Left colon (tissue), 2 donors: ENCODE measurements around the gene RMRP. TPM values are rescaled to one million over a fixed set of nuclear protein-coding genes. Genes with fewer than 3 reads are reported as not detected.

Source experiments
- microRNA-seq, 2 donors: library from miRNA; unstranded; fragments of <30 nt; microRNA quantifications; one replicate each; pipeline versions ENCODE4 v1.1.0 to v1.2.0, GENCODE V29; 2020
- total RNA-seq, 2 donors: library from RNA; stranded (reverse); fragmentation: NEBNext Ultra II Directional; extraction: Animal tissue kit (Norgen Biotek cat#: 25700); gene quantifications; one replicate each; pipeline ENCODE4 v1.2.1, GENCODE V29; 2021
- donor health status: DM: no; HTN: no; CAD: no.
- donor health status: DM: yes; HTN: yes; CAD: no.

Gene RMRP
- total RNA-seq, 2 donors from 2014 or later, result 19,198 to 30,979 TPM

Small RNAs within 50 kb of the gene (microRNA-seq; reads per million reads assigned to microRNA genes)
- gene MIR4667, result 0.53 to 6.8 reads per million in 2 donors

Other genes starting within 250 kb of the RMRP start
- 1 to 10 TPM; 7.7 to 9.2 TPM for gene RUSC2, start 167.9 kb downstream of the RMRP start, total RNA-seq
- gene TESK1, start 52.8 kb downstream of the RMRP start, total RNA-seq, result 10 to 100 TPM; 37.7 to 47.8 TPM
- gene CD72, start 39.6 kb downstream of the RMRP start, total RNA-seq, result 1 to 10 TPM; 1.2 to 2.2 TPM
- 1 to 10 TPM in 1 of 2 donors, under 1 TPM in 1; 0.46 to 1.4 TPM for gene SIT1, start 7.1 kb downstream of the RMRP start, total RNA-seq
- 10 to 100 TPM; 25.0 to 33.1 TPM for gene CCDC107, start 273 bp upstream of the RMRP start, total RNA-seq
- gene ARHGEF39, start 7.2 kb upstream of the RMRP start, total RNA-seq, result 1 to 10 TPM; 5.2 to 7.6 TPM
- gene CA9, start 15.9 kb upstream of the RMRP start, total RNA-seq, result under 1 TPM; 0.56 to 0.89 TPM
- gene TPM2, start 31.9 kb upstream of the RMRP start, total RNA-seq, result 100 to 1,000 TPM in 1 of 2 donors, 10 to 100 TPM in 1; 25.9 to 277 TPM
- gene TLN1, start 74.2 kb upstream of the RMRP start, total RNA-seq, result 100 to 1,000 TPM; 142 to 172 TPM
- gene CREB3, start 74.6 kb upstream of the RMRP start, total RNA-seq, result 10 to 100 TPM; 40.2 to 40.6 TPM
- gene GBA2, start 91.2 kb upstream of the RMRP start, total RNA-seq, result 100 to 1,000 TPM; 179 to 186 TPM
- 10 to 100 TPM; 54.8 to 56.3 TPM for gene RGP1, start 91.3 kb upstream of the RMRP start, total RNA-seq
- not detected for gene MSMP, start 96.3 kb upstream of the RMRP start, total RNA-seq
- 1 to 10 TPM; 7.4 to 7.9 TPM for gene NPR2, start 133.6 kb upstream of the RMRP start, total RNA-seq
- 1 to 10 TPM in 1 of 2 donors, under 1 TPM in 1; 0.15 to 1.5 TPM for gene SPAG8, start 154.2 kb upstream of the RMRP start, total RNA-seq
- gene HINT2, start 157.0 kb upstream of the RMRP start, total RNA-seq, result 10 to 100 TPM; 56.0 to 59.4 TPM
- gene FAM221B, start 170.7 kb upstream of the RMRP start, total RNA-seq, result under 1 TPM in 1 of 2 donors, not detected in 1; 0.28 TPM
- gene TMEM8B, start 171.2 kb upstream of the RMRP start, total RNA-seq, result 10 to 100 TPM; 15.4 to 16.4 TPM
- gene OR13J1, start 212.4 kb upstream of the RMRP start, total RNA-seq, result not detected
- 10 to 100 TPM; 17.4 to 58.7 TPM for gene HRCT1, start 248.2 kb upstream of the RMRP start, total RNA-seq